GM21786 (cell line): ENCODE results near the gene SPDYE3.
A peak's percentile ranks its signal among the peaks of the same experiment; 100 is the strongest.
"Not testable (repeated sequence)": the region's sequence is repeated elsewhere in the genome, so short reads cannot be mapped to it uniquely, and the experiment has no call there.

Experiments used
- ATAC-seq: cut with Tn5 transposase; IDR thresholded peaks from one replicate; pipeline ENCODE4 v1.9.1; 2021; ENCODE audit not compliant: unreplicated experiment

The SPDYE3 gene

DNA sequence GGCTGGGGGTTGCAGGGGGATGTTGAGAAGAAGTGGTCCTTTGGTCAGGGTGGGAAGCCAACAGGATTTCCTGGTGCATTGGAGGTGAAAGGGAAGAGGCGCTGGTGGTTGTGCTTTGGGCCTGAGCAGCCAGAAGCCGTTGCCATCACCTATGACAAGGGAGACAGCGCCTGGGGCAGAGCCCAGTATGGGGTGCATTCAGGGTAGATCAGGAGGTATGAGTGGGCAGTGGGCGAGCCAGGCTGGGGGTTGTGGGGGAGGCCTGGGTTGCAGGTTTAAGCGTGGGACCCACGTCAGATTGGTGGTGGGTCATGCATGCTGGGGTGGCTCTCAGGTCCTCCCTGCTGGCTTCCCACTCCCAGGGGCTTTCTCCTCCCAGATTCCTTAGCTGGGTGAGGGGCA, 44.2 kb downstream of the SPDYE3 start:
- ATAC-seq: no peak

DNA sequence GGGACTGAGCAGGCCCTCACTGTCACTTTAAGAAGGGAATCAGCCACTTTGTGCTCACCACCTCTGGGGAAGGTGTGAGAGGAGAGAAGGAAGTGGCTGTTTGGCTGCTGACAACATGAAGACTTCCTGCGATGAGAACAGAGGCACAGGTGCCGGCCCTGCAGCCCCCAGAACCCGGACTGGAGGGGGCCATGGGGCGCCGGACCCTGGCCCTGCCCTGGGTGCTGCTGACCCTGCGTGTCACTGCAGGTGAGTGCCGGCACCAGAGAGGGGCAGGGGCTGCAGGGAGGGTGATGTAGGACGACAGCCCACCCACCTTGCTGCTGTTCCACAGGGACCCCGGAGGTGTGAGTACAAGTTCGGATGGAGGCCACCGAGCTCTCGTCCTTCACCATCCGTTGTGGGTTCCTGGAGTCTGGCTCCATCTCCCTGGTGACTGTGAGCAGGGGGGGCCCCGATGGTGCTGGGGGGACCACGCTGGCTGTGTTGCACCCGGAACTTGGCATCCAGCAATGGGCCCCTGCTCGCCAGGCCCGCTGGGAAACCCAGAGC, 44.8 kb downstream of the SPDYE3 start:
- ATAC-seq: not testable (repeated sequence)

DNA sequence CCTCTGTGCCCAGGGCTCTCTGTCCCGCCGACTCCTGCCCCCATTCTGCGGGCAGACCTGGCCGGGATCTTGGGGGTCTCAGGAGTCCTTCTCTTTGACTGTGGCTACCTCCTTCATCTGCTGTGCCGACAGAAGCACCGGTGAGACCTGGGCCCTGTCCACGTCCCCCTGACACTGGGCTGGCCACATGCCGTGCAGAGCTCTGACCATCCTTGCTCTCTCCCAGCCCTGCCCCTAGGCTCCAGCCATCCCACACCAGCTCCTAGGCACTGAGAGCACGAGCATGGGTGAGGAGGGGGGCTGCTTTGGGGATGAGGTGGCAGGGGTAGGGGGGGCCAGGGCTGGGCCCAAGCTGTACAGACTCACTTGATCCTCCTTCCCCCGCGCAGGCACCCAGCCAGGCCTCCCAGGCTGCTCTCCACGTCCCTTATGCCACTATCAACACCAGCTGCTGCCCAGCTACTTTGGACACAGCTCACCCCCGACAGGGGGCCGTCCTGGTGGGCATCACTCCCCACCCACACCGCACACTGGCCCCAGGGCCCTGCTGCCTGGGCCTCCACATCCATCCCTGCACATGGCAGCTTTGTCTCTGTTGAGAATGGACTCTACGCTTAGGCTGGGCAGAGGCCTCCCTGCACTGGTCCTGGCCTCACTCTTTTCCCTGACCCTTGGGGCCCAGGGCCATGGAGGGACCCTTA, 45.6 kb downstream of the SPDYE3 start:
- ATAC-seq: no peak

DNA sequence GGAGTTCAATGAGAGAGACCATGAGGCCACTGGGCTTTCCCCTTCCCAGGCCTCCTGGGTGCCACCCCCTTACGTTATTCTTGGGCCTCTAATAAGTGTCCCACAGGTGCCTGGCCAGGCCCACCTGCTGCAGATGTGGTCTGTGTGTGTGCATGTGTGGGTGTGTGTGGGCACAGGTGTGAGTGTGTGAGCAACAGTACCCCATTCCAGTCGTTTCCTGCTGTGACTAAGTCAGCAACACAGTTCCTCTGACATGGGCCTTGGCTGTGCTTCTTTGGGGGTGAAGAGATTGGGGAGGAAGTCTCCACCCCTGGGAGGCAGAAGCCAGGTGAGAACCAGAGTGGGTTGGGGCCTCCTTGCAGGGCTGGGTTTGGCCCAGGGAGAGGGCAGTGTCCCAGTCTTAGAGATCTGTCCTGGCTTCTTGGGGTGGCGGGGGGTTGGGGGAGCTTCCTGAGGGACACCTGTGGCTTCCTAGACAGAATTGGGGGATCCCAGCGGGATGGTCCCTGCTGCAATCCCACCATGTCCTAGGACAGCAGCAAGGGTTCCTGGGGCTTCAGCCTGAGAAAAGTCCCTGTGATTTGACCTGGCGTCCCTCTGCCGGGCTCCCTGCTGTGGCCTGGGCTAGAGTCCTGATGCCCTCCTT, 46.3 kb downstream of the SPDYE3 start:
- ATAC-seq: no peak

DNA sequence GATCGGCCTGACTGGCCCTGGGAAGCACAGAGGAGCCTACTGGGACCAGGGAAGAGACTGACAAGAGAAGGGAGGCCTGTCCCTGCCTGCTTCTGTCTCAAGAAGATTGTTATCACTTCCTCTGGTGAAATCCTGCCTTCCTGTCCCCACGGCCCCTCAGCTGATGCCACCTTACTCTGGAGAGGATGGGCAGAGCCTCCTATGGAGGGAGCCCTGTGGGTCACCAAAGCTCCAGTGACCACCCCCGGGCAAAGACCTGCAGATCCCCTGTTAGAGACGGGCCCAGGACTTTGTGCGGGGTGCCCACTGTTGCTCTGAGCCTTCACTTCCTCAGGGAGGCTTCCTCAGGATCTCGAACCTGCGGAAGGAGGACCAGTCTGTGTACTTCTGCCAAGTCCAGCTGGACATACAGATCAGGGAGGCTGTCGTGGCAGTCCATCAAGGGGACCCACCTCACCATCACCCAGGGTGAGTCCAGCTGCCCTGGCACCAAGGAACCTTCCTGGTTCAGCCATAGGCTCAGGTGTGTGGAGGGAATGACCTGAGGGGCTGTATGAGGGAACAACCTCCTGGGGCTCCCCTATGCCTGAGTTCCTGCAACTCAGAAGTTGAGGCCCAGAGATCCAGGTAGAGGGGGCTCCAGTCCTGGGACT, 49.0 kb downstream of the SPDYE3 start:
- no peak for ATAC-seq

DNA sequence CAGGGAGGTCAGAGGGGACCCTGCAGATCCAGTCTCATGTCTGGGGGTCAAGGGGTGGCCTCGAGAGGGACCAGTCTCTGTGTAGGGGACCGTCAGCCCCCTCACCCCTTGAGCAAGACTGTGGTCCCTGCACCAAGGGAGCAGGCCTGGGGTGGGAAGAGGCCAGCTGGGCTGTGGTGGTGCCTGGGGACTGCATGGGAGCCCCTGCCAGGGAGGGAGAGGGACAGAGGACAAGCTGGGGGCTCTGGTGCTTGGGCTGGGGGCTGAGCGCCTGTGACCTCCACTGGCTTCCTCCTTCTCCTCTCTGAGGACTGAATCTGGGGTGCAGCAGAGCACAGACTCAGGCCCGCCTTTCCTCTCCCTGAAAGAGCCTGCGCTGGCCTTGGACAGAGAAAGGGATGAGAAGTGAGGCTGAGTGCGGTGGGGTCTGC, 49.6 kb downstream of the SPDYE3 start:
- no peak for ATAC-seq

DNA sequence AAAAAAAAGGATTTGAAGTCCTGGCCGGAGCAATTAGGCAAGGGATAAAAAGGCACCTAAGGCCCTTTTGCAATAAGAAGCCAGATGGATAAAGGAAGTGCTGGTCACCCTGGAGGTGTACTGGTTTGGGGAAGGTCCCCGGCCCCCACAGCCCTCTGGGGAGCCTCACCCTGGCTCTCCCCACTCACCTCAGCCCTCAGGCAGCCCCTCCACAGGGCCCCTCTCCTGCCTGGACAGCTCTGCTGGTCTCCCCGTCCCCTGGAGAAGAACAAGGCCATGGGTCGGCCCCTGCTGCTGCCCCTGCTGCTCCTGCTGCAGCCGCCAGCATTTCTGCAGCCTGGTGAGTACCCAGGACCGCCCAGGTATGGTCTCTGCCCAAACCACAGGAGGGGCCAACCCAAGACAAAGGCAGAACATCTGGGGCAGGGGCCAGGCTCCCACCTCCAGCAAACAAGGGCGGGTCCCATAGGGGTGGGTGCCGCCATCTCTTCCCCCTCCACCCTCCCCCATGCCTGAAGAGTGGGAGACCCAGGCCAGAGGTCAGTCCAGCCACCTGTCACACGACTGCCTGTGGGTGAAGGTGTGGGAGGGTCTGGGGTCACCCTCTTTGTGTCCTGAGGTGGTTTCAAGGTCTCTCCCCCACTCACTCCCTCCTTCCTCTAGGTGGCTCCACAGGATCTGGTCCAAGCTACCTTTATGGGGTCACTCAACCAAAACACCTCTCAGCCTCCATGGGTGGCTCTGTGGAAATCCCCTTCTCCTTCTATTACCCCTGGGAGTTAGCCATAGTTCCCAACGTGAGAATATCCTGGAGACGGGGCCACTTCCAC, 50.7 kb downstream of the SPDYE3 start, which contains the start of gene PILRB:
TSS of gene PILRB (plus strand) at position 91 of the 830 bp plus-strand sequence. CDS start at position 277, 186 bp downstream.
- ATAC-seq: peak; percentile 58

DNA sequence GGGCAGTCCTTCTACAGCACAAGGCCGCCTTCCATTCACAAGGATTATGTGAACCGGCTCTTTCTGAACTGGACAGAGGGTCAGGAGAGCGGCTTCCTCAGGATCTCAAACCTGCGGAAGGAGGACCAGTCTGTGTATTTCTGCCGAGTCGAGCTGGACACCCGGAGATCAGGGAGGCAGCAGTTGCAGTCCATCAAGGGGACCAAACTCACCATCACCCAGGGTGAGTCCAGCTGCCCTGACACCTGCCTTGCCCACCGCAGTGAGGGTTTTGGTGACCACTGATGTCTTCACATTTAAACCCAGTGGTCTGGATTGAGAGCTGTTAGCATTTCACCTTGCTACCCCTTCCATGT, 51.3 kb downstream of the SPDYE3 start:
- ATAC-seq: no peak

DNA sequence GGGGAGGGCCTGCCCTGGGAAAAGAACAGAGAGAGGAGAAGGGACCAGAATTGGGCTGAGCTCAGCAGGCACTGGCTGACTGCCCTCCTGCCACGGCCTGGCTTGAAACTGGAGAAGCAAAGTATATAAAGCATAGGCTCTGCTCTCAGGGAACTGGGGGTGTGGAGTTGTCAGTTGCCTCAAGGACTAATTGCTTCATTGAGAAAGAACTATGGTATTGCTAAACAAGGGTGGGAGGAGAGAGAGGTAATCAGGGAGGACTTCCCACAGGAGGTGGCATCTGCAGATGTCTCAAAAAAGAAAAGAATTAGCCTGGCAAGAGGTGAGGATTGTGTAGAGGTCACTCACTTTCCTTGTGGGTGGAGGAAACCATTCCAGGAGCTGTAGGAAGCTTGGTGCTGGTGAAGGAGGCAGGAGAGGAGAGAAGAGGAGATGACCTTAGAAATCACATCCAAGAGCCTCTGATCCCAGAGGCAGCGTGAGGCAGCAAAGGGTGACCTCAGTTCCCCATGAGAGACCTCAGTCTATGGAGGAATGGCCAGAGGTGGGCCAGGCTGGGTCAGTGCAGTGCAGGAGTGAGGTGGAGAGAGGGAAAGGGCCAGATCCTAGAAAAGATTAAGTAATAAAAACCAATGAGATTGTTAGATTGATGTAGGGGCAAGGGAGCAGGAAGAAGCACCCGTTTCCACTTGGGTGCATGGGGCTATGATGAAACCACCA, 52.8 kb downstream of the SPDYE3 start:
- ATAC-seq: no peak

DNA sequence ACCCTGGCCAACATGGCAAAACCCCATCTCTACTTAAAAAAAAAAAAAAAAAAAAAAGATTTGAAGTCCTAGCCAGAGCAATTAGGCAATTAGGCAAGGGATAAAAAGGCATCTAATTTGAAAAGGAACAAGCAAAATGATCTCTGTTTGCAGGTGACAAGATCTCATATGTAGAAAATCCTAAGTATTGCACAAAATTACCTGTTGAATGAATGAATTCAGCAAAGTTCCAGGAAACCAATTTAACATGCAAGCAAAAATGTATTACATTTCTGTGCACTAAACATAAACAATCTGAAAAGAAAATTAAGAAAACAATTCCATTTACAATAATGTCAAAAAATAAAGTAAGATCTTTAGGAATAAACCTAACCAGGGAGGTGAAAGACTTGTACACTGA, 55.6 kb downstream of the SPDYE3 start:
- no peak for ATAC-seq

DNA sequence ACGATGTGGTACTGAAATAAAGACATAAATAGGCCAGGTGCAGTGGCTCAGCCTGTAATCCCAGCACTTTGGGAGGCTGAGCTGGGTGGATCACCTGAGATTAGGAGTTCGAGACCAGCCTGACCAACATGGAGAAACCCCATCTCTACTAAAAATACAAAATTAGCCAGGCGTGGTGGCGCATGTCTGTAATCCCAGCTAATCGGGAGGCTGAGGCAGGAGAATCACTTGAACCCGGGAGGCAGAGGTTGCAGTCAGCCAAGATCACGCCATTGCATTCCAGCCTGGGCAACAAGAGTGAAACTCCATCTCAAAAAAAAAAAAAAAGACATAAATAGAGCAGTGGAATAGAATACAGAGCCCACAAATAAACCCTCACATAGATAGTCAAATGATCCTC, 56.3 kb downstream of the SPDYE3 start:
- not testable (repeated sequence) for ATAC-seq

DNA sequence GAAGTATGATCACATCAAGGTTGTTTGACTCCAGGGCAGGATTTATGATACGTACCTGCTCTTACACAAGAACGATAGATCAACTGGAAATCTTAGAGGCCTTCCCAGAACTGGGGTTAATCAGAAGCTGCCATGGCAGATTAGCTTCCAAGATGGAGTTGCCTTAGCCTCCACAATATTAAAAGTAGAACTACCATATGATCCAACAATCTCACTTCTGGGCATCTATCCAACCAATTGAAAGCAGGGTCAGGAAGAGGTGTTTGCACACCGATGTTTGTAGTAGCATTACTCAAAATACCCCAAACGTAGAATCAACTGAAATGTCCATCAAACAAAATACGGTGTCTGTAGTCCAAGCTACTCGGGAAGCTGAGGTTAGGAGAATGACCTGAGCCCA, 57.0 kb downstream of the SPDYE3 start:
- ATAC-seq: no peak

DNA sequence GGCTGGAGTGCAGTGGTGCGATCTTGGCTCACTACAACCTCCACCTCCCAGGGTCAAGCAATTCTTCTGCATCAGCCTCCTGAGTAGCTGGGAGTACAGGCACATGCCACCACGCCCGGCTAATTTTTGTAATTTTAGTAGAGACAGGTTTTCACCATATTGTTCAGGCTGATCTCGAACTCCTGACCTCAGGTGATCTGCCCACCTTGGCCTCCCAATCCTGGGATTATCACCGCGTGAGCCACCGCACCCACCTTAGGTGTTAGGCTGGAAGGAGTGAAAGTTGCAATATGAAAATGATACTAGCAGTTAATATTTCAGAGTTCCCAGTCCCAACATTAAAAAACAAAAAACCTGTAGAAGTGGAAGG, 58.5 kb downstream of the SPDYE3 start:
- ATAC-seq: not testable (repeated sequence)

DNA sequence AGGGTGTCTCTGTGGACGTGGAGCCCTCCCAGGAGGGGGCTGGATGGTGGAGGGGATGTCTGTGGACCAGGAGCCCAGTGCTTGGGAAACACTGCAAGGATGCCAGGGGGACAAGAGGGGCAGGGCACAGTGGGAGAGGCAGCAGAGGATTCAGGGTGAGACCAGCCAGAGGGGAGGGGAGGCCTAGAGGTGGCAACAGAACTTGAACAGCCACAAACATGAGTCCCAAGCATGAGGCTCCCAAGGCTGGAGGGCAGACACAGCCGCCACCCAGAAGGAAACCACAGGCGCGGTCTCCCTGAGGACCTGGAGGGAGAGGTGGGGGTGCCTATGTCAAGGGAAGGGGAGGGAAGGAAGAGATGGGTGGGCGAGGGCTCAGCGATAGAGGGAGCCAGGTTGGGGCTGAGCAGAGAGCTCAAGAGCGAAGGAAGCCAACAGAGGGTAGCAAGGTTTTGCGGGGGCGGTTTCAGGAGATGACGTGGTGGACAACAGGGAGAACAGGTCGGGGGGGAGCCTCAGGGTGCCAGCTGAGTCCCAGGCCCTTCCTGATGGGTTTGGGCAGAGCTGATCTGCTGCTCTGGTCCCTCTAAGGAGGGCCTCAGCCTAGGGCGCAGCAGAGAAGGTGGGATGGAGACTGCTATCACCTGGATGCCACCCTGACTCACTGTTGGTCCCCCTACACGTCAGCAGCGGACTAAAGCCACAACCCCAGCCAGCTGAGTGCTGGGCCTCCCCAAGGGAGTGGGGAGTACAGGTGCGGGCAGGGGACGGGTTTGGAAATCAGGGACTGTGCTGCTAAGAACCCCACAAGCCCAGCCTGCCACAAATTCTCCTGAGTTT, 59.1 kb downstream of the SPDYE3 start:
- ATAC-seq: no peak

DNA sequence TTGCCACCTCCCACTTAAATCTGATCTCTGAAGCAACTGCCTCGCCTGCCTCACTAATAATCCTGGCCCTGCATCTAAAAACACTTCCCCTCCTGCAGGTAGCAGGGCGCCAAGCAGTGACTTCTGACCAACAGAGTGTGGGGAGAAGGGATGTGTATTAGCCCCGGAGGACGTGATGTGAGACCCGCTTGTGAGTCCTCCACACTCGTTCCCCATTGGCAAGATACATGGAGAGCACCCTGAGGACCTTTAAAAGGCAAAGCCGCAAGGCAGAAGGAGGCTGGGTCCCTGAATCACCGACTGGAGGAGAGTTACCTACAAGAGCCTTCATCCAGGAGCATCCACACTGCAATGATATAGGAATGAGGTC, 59.7 kb downstream of the SPDYE3 start:
- no peak for ATAC-seq

DNA sequence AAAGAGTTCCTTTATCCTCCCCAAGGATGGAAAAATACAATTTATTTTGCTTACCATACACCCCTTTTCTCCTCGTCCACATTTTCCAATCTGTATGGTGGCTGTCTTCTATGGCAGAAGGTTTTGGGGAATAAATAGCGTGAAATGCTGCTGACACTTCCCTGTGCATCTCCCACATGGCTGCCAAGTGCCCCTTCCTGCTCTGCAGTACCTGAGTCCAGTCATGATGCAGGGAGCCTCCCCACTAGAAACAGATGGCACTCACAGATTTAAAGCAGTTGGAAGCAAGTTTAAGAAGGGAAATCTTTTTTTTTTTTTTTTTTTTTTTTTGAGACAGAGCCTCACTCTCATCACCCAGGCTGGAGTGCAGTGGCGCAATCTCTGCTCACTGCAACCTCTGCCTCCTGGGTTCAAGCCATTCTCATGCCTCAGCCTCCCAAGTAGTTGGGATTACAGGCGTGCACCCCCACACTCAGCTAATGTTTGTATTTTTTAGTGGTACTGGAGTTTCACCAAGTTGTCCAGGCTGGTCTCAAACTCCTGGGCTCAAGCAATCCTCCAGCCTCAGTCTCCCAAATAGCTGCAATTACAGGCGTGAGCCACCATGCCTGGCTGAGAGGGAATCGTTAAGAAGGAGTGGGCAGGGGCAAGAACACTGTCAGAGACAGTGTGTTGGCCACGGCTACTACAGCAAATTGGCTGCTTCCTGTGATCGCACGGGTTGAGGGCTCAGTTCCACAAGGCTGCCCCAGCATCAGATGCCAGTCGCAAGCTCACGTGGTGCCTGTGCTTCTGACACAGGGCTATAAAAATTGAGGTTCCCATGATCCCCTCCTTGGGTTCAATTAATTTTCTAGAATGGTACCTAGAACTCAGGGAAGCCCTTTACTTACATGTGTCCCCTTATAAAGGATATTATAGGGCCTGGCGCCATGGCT, 60.4 kb downstream of the SPDYE3 start:
- ATAC-seq: no peak

DNA sequence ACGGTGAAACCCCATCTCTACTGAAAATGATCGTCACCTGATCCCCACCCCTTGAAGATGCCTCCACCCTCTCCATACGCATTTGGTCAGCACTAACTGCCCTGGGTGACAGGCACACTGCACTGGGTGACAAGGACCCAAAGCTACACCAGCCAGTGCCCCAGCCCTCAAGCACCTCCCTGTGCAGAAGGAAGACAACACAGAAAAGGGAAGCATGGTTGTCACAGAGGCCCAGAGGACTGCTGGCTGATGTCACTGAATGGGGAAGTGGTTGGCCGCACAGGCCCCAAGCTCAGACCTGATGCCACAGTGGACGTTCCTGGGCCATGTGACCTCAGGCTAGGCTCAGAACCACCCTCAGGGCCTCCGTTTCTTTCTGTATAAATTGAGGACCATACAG, 61.6 kb downstream of the SPDYE3 start:
- peak; percentile 54 for ATAC-seq

DNA sequence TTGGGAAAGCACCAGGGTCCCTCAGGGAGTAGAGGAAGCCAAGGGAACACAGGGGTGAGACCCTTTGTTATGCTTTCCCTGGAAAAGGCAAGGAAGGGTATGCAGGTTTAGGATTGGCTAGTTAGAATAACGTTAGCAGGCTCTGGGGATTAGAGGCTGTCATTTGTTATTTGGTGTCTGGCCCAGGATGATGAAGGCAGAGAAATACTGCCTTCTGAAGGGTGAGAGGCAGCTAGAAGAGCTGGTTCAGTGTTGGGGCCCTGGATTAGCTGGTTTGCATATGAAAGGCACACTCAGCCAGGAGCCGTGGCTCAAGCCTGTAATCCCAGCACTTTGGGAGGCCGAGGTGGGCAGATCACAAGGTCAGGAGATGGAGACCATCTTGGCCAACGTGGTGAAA, 62.8 kb downstream of the SPDYE3 start:
- no peak for ATAC-seq

DNA sequence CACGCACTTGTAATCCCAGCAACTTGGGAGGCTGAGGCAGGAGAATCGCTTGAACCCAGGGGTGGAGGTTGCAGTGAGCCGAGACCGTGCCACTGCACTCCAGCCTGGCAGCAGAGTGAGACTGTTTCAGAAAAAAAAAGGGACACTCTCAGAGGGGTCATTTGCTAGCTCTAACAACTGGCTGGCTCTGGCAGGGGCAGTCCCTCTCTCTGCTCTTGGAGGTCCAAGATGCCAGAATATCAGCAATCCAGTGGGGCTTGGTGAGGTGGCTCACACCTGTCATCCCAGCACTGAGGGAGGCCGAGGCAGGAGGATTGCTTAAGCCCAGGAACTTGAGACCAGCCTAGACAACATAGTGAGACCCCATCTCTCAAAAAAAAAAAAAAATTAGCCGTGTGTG, 63.2 kb downstream of the SPDYE3 start:
- no peak for ATAC-seq
